GM19463 (cell line): ENCODE measurements around the gene ADCY3.
A peak's percentile ranks its signal among the peaks of the same experiment; 100 is the strongest.

Source experiments
- ATAC-seq: cut with Tn5 transposase; IDR thresholded peaks from one replicate; pipeline ENCODE4 v1.9.1; 2021; ENCODE audit warnings: mild to moderate bottlenecking, moderate library complexity; ENCODE audit not compliant: unreplicated experiment

The ADCY3 gene

DNA sequence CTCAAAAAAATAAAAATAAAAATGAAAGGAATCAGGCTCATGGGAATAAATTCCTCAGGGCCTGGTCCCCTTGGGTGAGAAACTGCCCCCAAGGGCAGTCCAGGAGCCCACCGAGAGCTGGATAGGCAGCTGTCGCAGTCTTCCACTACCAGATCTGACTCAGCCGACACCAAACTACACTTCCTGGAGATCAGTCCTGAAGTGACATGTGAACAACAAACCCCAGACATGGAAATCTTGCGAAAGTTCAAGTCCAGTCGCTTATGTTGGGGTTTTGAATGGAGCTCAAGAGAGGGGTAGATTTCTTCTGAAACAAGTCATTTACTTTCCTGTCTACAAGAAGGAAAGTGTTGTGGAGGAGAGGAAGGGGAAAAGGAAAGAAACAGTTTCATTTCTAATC lies 12.9 kb downstream of the ADCY3 start:
- no peak for ATAC-seq

DNA sequence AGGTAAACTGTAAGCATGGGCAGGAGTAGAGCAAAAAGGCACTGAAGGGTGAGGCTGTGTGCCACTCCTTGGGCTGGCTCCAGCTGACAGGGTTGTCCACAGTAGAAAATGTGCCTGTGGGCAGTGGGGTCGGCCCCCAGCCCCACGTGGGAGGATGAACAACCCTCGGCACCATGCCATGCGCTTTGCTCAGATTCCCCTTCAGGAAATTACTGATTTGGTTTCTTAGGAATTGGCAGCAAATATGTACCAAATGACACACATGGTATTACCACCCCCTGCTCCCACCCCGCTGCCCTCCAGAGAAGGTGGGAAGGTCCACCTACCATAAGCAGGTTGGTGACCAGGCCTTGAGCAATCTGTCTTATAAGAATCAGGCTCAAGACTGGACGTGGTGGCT lies 13.6 kb downstream of the ADCY3 start:
- no peak for ATAC-seq

DNA sequence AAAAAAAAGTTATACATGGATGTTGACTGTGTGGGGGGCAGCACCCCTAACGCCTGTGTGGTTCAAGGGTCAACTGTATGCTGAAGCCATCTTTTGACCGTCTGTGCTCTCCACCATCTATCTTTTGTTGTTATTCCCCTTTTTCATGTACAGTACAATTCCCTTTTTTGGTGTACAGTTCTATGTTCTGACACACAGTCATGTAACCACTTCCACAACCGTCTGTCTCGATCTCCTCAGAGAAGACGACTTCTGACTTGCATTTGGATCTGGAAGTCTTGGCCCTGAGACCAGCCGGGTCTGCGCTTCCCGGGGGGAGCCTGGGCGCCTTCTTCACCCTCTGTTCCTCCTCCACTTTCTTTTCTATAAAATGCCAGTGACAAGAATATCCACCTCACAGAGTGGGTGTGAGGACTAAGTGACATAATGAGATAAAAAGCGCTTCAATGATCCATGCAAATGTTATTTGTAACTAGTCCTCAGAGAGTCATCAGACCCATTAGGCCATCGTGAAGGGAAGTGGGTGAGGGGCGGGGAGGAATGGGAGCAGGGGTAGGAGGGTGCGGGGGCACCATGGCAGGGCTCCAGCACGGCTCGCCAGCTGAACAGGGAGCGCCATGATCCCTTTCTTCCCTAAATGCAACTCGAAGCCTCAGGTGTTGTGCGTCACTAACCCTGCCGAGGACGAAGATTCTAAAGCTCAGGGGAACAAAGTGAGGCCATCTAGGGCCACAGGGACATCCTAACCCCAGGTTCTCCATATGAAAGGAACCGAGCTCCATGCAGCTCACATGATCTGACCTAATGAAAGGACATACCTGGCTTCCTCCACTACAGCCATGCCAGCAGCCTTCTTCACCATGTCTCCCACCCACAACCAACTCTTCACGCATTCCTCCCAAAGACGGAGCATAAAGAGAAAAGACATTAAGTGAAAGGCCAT lies 16.6 kb downstream of the ADCY3 start:
- ATAC-seq, result no peak

DNA sequence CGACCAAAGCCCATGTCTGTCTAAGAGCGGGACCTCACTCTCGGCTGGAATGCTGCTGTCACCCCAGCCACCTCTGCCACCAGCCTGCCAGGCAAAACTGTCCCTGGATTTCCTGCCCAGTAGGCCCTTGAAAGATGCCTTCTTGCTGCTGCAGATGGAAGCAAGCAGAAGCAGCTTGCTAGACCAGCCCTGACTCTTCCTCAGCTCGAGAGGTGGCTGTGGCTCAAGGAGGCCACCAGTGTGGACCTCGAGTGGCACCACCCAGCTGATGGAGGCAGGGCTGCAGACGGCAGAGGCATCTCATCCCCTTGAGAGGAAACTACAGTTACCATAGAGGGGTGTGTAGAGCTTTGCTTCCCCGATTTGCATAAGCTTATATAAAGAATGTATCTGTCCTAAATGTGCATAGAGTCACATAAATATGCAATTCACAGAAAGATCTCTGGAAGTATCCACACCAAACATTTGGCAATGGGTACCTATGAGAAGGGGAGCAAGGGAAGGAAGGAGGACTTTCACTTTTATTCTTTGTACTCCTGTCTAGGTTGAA lies 20.6 kb downstream of the ADCY3 start:
- no peak for ATAC-seq

DNA sequence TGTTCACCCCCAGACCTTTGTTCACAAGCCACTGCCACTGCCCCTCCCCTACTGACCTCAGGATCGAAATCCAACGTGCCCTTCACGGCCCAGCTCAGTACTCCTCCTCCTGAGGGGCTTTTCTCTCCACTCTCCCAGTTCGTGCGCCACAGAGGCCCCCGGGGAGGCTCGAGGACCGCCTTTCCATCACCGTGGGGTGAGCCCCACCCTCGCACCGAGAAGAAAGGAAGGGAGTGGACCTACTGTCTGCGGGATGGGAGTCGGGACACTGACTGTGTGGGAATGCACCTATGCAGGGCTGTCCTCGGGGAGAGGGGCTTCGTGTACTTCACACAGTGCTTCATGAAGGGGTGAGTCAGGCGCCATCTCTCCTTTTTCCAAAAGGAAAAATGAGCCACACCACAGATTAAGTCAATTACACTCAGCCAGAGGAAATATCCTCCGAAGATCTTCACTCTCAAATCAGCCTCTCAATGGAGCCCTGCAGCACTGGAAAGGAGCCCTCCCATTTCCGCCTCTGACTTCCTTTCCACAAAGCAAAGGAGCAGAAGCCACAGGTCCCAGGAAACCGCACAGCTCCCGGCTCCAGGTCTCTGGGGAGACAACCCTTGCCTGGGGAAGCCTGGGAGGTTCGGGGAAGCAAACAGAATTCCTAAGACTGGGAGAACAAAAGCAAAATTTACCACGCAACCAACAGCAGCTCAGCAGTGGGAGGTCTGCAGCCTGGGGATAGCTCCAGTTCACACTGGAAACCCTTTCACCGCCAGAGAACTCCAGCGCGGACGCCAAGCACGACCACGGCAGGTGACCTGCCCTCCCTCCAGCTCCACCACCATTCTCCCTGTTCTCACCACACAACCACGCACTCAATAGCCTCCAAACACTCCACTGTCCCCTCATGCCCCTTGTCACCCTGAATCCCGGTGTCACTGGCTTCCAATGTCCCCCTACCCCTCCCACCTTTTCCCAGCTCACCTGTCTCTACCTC lies 21.6 kb downstream of the ADCY3 start:
- no peak for ATAC-seq

DNA sequence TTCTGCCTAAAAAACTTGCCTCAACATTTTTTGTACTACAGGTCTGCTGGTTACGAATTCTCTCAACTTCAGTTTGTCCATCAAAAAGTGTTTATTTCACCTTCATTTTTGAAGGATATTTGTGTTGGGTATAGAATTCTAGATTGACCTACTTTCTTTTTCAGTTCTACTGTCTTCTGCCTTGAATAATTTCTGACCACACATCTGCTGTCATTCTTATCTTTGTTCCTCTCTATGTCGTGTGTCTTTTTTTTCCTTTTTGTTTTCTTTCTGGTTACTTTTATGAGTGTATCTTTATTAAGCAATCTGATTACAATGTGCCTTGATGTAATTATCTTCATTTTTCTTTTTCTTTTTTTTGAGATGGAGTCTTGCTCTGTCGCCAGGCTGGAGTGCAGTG lies 25.3 kb downstream of the ADCY3 start:
- ATAC-seq, result no peak

DNA sequence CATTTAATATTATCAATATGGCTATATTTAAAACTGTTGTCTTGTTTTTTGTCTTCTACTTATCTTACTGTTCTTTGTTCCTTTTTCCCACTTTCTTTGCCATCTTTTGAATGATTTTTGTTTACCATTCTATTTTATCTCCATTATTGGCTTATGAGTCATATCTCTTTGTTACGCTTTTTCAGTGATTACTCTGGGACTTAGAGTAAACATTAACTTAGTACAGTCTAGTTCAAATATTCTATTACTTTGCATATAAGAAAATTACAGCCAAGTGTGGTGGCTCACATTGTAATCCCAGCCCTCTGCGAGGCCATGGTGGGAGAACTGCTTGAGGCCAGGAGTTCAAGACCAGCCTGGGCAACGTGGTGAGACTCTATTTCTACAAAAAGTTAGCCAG lies 26.1 kb downstream of the ADCY3 start:
- no peak for ATAC-seq

DNA sequence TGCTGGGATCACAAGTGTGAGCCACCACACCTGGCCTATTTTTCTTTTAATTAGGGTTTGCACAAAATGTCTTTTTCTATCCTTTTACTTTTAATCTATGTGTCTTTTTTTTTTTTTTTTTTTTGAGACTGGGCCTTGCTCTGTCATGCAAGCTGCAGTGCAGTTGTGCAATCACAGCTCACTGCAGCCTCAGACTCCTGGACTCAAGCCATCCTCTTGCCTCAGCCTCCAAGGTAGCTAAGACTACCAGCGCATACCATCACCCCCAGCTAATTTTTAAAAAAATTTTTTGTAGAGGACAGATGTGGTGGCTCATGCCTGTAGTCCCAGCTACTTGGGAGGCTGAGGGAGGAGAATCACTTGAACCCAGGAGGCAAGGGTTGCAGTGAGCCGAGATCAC lies 27.1 kb downstream of the ADCY3 start:
- ATAC-seq, result no peak

DNA sequence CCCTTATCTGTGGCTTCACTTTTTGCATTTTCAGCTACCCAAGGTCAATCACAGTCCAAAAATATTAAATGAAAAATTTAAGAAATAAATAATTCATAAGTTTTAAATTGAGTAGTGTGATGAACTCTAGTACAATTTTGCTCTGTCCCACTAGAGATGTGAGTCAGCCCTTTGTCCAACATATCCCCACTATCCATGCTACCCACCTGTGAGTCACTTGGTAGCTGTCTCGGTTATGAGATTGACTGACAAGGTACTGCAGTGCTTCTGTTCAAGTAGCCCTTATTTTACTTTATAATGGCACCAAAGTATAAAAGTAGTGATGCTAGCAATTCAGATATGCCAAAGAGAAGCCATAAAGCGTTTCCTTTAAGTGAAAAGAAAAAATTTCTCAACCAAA lies 28.8 kb downstream of the ADCY3 start:
- ATAC-seq, result no peak

DNA sequence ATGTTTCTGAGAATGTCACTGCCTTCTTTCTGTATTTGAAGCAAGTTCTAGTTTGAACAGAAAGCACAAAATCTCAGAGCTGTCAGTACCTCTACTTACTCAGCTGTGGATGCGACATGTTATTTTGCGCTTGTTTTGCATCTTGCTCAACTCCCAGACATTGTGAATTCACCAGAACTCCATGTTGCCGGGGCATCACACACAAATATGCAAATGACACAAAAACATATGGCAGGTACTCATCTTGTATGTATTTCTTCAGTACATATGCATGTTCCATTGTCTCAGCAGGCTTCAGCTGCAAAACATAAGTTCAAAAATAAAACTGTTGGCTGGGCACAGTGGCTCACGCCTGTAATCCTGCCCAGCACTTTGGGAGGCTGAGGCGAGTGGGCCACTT lies 30.8 kb downstream of the ADCY3 start:
- ATAC-seq, result no peak

DNA sequence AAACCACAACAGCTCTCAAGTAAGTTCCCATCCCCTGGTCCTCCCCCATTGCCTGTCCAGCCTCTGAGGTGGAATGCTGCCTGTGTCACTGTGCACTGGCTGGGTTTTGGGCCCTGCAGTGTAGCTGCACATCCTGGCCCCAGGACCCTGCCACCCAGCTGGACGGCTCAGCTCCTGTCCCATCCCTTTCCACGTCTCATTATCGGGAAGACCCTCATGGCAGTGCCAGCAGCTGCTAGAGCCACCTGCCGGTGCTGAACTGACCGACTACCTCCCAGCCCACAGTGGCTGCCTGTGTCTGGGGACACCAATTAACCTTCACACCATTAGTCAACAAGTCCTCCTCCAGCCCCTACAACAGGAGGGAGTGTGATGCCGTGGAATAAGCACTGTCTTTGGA lies 31.9 kb downstream of the ADCY3 start:
- no peak for ATAC-seq

DNA sequence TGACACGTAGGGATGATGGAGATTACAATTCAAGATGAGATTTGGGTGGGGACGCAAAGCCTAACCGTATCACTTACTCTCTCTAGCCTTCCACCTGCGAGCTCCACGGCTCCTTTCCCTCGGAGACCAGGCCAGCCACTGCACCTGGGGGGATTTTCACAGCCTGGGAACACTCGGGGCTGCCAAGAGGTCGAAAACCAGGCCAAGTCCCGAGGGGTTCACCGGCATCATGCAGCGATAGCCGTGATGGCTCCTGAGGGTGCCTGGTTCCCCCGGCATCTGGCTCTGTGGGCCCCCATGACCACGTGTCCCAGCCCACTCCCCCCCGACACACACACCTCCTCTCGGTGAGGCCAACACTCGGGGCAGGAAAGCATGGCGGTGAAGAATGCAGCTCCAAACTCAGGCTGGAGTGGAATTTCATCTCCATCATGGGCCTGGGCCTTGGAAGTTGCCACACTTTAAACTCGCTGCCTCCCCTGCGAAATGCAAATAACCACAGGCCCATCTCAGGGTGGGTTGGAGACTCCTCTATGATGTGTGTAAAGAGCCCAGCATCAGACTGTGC lies 32.6 kb downstream of the ADCY3 start:
- ATAC-seq, result no peak

DNA sequence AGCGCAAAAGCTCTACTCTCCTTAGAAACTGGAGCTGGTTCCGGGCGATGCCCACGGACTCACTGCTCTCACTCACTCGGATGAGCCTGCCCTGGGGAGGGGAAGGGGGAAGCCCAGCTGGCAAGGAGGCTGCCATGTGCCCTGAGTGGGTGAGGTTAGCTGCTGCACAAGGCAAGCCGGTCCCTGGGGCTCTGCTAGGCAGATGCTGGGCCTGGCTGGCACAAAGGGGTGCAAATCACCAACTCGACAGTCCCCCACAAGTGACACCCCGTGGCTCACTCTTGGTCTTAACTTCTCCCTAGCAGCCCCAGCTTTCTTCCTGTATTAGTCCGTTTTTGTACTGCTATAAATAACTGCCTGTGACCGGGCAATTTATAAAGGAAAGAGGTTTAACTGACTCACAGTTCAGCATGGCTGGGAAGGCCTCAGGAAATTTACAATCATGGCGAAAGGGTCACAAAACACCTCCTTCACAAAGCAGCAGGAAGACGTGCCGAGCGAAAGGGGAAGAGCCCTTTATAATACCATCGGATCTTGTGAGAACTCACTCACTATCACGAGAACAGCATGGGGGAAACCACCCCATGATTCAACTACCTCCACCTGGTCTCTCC lies 33.2 kb downstream of the ADCY3 start:
- ATAC-seq, result peak; percentile 57

DNA sequence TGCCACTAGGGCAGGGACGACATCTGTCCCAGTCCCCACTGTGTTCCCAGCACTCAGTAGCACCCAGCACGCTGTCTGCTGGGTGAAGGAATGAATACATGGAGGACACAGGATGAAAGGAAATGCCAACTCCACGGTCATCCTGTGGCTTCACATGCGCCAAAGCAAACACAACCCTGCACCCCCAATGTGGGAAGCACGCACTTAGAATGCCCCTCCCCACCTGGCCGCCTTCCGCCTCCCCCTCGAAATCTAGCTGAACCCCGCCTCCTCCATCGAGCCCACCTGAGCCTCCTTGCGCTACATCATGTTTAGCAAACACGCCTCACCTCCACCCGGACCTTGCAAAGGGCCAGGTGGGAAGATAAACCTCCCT lies 33.9 kb downstream of the ADCY3 start:
- no peak for ATAC-seq

DNA sequence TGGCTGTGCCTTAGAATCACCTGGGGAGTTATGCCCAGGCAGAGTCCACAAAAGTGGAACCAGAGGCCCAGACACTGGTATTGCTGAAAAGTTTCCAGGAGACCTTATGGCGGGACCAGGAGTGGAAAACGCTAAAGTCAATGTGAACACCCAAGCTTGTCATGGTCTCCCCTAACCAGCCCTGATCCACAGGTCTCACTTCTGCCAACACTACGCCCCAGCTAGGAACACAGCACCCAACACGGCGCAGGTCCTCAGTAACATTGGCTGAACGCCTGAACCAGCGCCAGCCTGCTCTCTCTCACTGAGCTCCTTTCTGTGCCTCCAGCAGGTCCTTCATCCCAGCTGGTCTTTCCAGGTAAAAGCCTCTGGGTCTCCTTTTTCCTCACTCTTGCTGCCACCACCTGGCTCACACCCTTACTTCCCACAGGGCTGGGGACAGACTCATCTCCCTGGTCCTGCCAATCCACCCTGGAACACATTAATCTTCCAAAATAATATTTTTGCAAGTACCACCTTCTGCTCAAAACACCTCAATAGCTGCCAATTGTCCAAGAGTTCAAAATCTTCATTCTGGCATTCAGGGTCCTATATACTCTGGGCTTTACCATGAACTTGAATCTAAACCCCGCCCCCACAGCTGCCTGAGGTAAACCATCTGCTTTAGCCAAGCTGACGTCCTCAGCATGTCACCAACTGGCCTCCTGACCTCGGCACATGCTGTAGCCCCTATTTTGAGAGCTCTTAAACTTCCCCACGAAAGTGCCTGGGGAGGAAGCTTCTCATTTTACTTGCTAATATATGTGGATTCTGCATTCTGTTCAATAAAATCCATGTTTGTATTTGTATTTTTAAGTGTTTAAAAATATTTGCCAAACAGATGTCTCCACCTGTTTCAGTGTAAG lies 34.6 kb downstream of the ADCY3 start:
- ATAC-seq, result no peak

DNA sequence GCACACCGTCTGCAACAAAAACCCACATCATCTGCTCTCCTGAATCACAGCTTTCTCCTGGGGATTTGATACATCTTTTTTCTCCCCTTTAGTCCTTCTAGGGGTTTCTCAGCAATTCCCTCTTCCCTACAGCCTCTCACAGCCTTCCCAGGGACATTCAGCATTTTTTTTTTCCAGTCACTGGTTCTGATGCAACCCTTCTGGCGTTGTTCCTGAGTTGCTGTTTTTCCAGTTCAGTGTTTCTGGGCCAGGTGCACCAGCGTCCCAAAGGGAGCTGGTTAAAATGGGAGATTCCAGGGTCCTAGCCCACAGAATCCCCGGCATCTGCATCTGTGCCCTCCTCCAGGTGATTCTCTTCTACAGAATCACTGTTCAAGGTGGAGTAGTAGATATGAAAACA lies 36.1 kb downstream of the ADCY3 start:
- no peak for ATAC-seq

DNA sequence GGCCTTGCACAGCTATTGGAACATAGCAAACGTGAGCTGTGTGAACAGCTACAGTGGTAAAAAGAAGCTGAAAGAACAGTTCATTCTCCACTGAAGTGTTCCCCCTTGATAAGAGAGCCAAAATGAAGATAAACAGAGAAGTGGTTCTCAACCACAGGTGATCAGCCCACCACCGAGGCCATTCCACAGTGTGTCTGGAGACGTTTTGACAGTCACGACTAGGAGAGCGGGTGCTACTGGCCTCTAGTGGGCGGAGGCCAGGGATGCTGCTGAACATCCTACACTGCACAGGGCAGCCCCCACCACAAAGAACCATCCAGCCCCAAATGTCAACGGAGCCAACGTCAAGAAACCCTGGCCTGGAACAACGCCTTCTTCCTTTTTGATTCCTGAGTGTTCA lies 38.4 kb downstream of the ADCY3 start:
- no peak for ATAC-seq

DNA sequence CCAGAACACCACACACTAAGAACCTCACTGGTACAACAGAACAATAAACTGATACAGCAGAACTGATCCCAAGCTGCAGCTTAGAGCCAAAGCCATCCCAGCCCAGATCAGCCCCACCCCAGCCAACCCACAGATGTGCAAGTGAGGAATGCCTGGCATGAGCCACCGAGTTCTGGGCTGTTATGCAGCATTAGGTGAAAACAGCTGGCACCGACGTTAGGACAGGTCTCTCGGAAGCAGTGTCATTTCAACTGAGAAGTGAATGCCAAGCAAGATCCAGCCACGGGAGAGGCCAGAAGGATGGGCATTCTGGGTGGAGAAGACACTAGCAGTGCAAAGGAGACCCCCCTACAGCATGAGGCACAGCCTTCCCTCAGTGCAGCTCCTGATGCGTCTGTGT lies 38.9 kb downstream of the ADCY3 start:
- no peak for ATAC-seq

DNA sequence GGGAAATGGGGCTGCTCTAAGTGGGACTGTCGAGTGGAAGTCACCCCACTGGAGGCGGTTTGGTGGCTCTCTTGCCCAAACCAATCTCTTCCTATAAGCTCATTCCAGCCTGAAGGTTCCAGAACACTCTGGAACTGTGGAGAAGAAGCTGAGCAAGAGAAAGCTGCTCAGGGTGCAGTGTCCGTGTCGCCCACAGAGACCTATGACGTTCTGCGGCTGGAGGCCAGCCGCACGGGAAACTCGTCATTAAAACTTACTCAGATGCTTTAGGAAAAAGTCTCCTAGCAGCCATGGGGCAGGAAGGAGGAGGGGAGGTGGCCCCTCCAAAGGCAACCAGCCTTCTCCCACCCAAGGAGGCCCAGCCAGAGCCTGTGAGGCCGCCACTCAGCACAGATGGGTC lies 41.7 kb downstream of the ADCY3 start:
- ATAC-seq, result no peak

DNA sequence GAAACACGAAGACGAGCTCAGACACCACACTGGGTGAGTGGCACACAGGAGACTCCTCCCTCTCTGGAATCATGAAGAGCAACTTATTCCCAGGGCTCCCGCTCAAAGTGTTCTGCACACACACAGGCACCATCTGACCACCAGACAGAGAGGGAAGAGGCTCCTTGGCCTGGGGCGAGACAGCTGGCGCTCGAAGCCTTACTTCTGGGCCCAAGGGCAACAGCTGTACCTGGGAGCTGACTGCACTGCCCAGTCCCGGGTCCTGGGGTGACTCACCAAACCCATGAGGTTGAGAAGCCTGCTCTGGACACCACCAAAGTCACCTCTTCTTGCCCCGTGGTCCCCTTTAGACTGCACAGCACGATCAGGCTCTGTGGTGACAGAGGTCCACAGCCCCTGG lies 42.4 kb downstream of the ADCY3 start:
- no peak for ATAC-seq
